HCEC 1CT (cell line): ENCODE results near the gene HTT-AS.
"Not testable (repeated sequence)": the region's sequence is repeated elsewhere in the genome, so short reads cannot be mapped to it uniquely, and the experiment has no call there.

Source experiments
- DNase-seq: peaks from one replicate; pipeline ENCODE4 v3.0.0-alpha.2; 2017

The HTT-AS gene

GRCh38 chr4:3085948-3086670 lies 11.8 kb upstream of the HTT-AS start:
- no peak for DNase-seq

- no peak for DNase-seq
Observed at GRCh38 chr4:3083732-3084131, 9.4 kb upstream of the HTT-AS start.

GRCh38 chr4:3082925-3083515 lies 8.7 kb upstream of the HTT-AS start:
- no peak for DNase-seq

GRCh38 chr4:3079694-3080123 lies 5.4 kb upstream of the HTT-AS start:
- no peak for DNase-seq

- no peak for DNase-seq
Observed at GRCh38 chr4:3077796-3078195, 3.5 kb upstream of the HTT-AS start.

GRCh38 chr4:3075652-3075981 lies 1.3 kb upstream of the HTT-AS start:
- no peak for DNase-seq

- DNase-seq = peak; percentile 42
Observed at GRCh38 chr4:3074846-3075651, 711 bp upstream of the HTT-AS start.

GRCh38 chr4:3073158-3074077 lies 920 bp downstream of the HTT-AS start:
- DNase-seq = no peak

- DNase-seq = no peak
Observed at GRCh38 chr4:3071811-3072210, 2.5 kb downstream of the HTT-AS start.

- DNase-seq = no peak
Observed at GRCh38 chr4:3070709-3071500, 3.4 kb downstream of the HTT-AS start.

GRCh38 chr4:3069661-3070199 lies 4.6 kb downstream of the HTT-AS start:
- DNase-seq = no peak

- no peak for DNase-seq
Observed at GRCh38 chr4:3067473-3068001, 6.8 kb downstream of the HTT-AS start.

GRCh38 chr4:3066836-3067400 lies 7.4 kb downstream of the HTT-AS start:
- DNase-seq = no peak

- DNase-seq = no peak
Observed at GRCh38 chr4:3065551-3065950, 8.8 kb downstream of the HTT-AS start.

GRCh38 chr4:3062471-3062870 lies 11.9 kb downstream of the HTT-AS start:
- no peak for DNase-seq

GRCh38 chr4:3060946-3061345 lies 13.4 kb downstream of the HTT-AS start:
- DNase-seq = no peak

GRCh38 chr4:3059943-3060342 lies 14.4 kb downstream of the HTT-AS start:
- no peak for DNase-seq

- no peak for DNase-seq
Observed at GRCh38 chr4:3054169-3054759, 20.1 kb downstream of the HTT-AS start.

GRCh38 chr4:3051141-3051897 lies 23.0 kb downstream of the HTT-AS start:
- not testable (repeated sequence) for DNase-seq
